ENCODE data around the gene SLC11A1. TPM values are rescaled to one million over a fixed set of nuclear protein-coding genes. Genes with fewer than 3 reads are reported as not detected.
A peak's percentile ranks its signal among the peaks of the same experiment; 100 is the strongest.

SLC11A1 gene
- total and polyA plus RNA-seq, 2 of the 4 experiments (the other 2 are of a cell fraction), result under 0.01 to 0.07 TPM

DNA sequence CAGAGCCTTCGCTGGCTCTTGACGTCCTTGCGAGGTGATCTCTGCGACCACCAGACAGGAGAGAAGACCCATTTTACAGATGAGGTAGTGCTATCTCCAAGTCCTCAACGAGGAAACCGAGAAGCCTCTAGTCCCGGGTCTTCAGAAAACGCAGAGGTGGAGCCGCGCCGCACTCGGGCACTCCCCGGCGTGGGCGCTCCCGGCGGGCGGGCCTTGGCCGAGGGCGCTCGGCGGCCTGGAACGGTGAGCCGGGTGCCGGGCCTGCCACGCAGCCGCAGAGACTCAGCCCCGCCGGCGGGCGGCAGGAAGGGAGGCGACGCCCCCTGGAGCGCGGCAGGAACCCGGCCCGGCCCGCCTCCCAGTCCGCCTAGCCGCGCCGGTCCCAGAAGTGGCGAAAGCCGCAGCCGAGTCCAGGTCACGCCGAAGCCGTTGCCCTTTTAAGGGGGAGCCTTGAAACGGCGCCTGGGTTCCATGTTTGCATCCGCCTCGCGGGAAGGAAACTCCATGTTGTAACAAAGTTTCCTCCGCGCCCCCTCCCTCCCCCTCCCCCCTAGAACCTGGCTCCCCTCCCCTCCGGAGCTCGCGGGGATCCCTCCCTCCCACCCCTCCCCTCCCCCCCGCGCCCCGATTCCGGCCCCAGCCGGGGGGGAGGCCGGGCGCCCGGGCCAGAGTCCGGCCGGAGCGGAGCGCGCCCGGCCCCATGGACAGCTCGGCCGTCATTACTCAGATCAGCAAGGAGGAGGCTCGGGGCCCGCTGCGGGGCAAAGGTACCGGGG is 17.5 kb downstream of the SLC11A1 start, which contains the start of gene CTDSP1:
CTDSP1 (plus strand) TSS at position 478 of the 776 bp plus-strand sequence; CDS start at position 701, 223 bp downstream.
- Histone ChIP-seq H2BK15ac (ENCODE audit: low read depth, low read length) (peak within 1 kb of the TSS; percentile 75; the same call in 2 of the 3 replicates), H3K23ac (ENCODE audit: low read depth, low read length) (peak within 1 kb of the TSS; percentile 95), H3K9me3 (ENCODE audit: control insufficient read depth, insufficient read depth, low read length) (no peaks in the 10 kb centered on the region), H4K20me1 (ENCODE audit: insufficient read depth, low read length) (peaks cover 13% of the 10 kb centered on the region; the same call in 1 of the 2 replicates), H3K79me1 (ENCODE audit: low read depth in 1 of 2, low read length in 2 of 2) (peaks cover 6 to 34% of the 10 kb centered on the region in 2 experiments; a peak in 3 of 4 replicates), H3K4ac (ENCODE audit: low read depth, low read length) (peak within 1 kb of the TSS; percentile 99), H2BK120ac (ENCODE audit: low read depth, low read length) (peak within 1 kb of the TSS; percentile 92), H3K4me2 (ENCODE audit: low read depth, low read length) (peak within 1 kb of the TSS; percentile 91), H3K4me3 (ENCODE audit: insufficient read depth, low read depth, low read length) (peak within 1 kb of the TSS; percentile 96), H3K27me3 (ENCODE audit: control insufficient read depth, insufficient read depth, low read length) (no peaks in the 10 kb centered on the region), H4K91ac (ENCODE audit: insufficient read depth, low read depth, low read length) (peak within 1 kb of the TSS; percentile 87), H3K4me1 (ENCODE audit: control insufficient read depth, insufficient read depth, low read length) (peaks cover 25% of the 10 kb centered on the region), H3K14ac (replicated peaks; ENCODE audit: low read depth, low read length) (peak within 1 kb of the TSS; percentile 98), H3K9me1 (ENCODE audit: insufficient read depth, low read length) (no peaks in the 10 kb centered on the region), H2AFZ (replicated peaks; ENCODE audit: low read length, poor library complexity) (peak within 1 kb of the TSS; percentile 88), H4K8ac (ENCODE audit: low read depth in 2 of 2, low read length in 2 of 2) (peak within 1 kb of the TSS; percentile 76 to 98), H3K18ac (ENCODE audit: low read depth, low read length) (peak within 1 kb of the TSS; percentile 85), H3K36me3 (ENCODE audit: control insufficient read depth, insufficient read depth, low read length) (peaks cover 25% of the 10 kb centered on the region), H2BK5ac (ENCODE audit: low read depth, low read length, poor library complexity, severe bottlenecking) (peak within 1 kb of the TSS; percentile 98), H3K27ac (ENCODE audit: insufficient read depth, low read length) (peak within 1 kb of the TSS; percentile 97), H2BK20ac (ENCODE audit: low read depth, low read length) (peak within 1 kb of the TSS; percentile 14), H3K9ac (ENCODE audit: low read depth, low read length) (peak within 1 kb of the TSS; percentile 92), H3K56ac (ENCODE audit: extremely low read depth, insufficient read depth, low read length) (peak within 1 kb of the TSS; percentile 92), H2AK5ac (ENCODE audit: low read depth, low read length) (peak within 1 kb of the TSS; percentile 98), H4K5ac (ENCODE audit: low read depth, low read length) (peak within 1 kb of the TSS; percentile 98), H2AK9ac (replicated peaks; ENCODE audit: low read depth, low read length, poor library complexity) (peak within 1 kb of the TSS; percentile 99)
- DNase-seq, result peak; percentile 96
- 1% methylated on average over 40 of the region's 78 CpGs; no CpG with 5 or more reads in 1 of the 2 experiments for WGBS, 2 experiments (ENCODE audit: extremely low coverage in 2 of 2, insufficient read length in 1 of 2)
- in situ Hi-C loops (cut with MboI; ENCODE audit: low sequenced_read_pairs), result loop anchor here (10.0 kb wide), 2 partner anchors 125 to 255 kb away; partner anchors contain the start of genes AAMP, BCS1L, PNKD and ZNF142
- TF ChIP-seq MXI1 (IDR thresholded peaks at IDR 0.05; ENCODE audit: borderline replicate concordance, low read depth, low read length) (peak; percentile 33), MAZ (IDR thresholded peaks at IDR 0.05; ENCODE audit: borderline replicate concordance, low read depth, low read length) (peak; percentile 81), SMC3 (IDR thresholded peaks at IDR 0.05; ENCODE audit: low read depth, low read length) (peak; percentile 28; the same call in 1 of the 2 replicates), RAD21 (IDR thresholded peaks at IDR 0.05; ENCODE audit: low read length) (peak; percentile 18), BHLHE40 (IDR thresholded peaks at IDR 0.05; ENCODE audit: low read depth, low read length) (peak; percentile 67; the same call in 1 of the 2 replicates), RCOR1 (IDR thresholded peaks at IDR 0.05; ENCODE audit: insufficient replicate concordance, low read length) (no peak), CEBPB (IDR thresholded peaks at IDR 0.05; ENCODE audit: low read depth, low read length) (peak; percentile 70), MAFK (IDR thresholded peaks at IDR 0.05; ENCODE audit: low read depth, low read length) (no peak), FOS (IDR thresholded peaks at IDR 0.05; ENCODE audit: low read depth, low read length) (no peak), POLR2A (IDR thresholded peaks at IDR 0.05; ENCODE audit: low read depth, low read length) (peak; percentile 23; the same call in 1 of the 2 replicates)
- TF ChIP-seq, protein P1, sequence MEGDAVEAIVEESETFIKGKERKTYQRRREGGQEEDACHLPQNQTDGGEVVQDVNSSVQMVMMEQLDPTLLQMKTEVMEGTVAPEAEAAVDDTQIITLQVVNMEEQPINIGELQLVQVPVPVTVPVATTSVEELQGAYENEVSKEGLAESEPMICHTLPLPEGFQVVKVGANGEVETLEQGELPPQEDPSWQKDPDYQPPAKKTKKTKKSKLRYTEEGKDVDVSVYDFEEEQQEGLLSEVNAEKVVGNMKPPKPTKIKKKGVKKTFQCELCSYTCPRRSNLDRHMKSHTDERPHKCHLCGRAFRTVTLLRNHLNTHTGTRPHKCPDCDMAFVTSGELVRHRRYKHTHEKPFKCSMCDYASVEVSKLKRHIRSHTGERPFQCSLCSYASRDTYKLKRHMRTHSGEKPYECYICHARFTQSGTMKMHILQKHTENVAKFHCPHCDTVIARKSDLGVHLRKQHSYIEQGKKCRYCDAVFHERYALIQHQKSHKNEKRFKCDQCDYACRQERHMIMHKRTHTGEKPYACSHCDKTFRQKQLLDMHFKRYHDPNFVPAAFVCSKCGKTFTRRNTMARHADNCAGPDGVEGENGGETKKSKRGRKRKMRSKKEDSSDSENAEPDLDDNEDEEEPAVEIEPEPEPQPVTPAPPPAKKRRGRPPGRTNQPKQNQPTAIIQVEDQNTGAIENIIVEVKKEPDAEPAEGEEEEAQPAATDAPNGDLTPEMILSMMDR (conservative IDR thresholded peaks at IDR 0.05; ENCODE audit: low read depth, low read length), result peak; percentile 28; the same call in 1 of the 2 replicates
- intact Hi-C loops (cut with micrococcal nuclease), result no loop called here
- ATAC-seq (ENCODE audit: low read depth), result peak; percentile 69
- ChIA-PET CTCF (no interaction called here), POLR2A (ENCODE audit: unreplicated experiment) (no interaction called here)
- dilution Hi-C loops (cut with HindIII; ENCODE audit: low sequenced_read_pairs, unreplicated experiment), result no loop called here
- no TSS peak for BruUV-seq (replicated peaks)
